Globus pallidus (tissue), 1 donor: ENCODE results near the gene TAL1.
"Not testable (repeated sequence)": the region's sequence is repeated elsewhere in the genome, so short reads cannot be mapped to it uniquely, and the experiment has no call there.

Source experiments
- DNase-seq: peaks from one replicate; pipeline ENCODE4 v3.0.0-alpha.2; 2015; ENCODE audit warnings: low spot score

TAL1 gene

GRCh38 chr1:47232187-47232874 lies at the start of gene TAL1:
Gene TAL1 (minus strand): TSS chr1:47232225. CDS start chr1:47225888, 6,337 bp downstream.
- DNase-seq, result no peak

GRCh38 chr1:47280142-47280541 lies 48.1 kb upstream of the TAL1 start:
- no peak for DNase-seq

DNA sequence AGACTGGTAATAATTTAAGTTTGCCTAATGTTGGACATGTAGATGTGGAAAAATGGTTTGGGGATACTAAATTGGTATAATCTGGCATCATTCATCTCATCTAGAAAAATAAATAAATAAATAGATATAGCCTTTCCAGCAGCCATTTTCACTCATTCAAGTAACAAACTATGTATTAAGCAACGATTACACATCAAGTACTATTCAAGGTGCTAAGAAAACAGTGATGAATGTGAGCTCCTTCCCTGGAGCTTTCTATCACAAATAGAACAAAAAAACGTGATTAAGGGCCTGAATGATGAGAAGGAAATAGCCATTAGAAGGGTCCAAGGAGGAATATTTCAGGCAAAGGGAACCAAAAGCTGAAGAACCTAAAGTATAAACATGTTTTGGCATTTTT lies 44.8 kb upstream of the TAL1 start:
- no peak for DNase-seq

DNA sequence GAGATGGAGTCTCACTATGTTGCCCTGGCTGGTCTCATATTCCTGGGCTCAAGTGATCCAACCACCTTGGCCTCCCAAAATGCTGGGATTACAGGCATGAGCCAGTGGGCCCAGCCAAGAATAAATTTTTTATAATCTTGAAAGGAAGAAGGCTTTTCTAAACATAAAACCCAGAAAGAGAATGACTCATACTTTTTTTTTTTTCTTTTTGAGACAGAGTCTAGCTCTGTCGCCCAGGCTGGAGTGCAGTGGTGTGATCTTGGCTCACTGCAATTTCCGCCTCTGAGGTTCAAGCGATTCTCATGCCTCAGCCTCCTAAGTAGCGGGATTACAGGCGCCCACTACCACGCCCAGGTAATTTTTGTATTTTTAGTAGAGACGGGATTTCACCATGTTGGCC lies 43.8 kb upstream of the TAL1 start:
- DNase-seq, result not testable (repeated sequence)

DNA sequence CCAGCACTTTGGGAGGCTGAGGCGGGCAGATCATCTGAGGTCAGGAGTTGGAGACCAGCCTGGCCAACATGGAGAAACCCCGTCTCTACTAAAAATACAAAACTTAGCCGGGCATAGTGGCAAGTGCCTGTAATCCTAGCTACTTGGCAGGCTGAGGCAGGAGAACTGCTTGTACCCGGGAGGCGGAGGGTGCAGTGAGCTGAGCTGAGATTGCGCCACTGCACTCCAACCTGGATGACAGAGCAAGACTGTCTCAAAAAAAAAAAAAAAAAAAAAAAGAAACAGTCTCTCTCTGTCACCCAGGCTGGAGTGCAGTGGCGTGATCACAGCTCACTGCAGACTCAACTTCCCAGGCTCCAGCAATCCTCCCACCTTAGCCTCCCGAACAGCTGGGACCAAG lies 33.5 kb upstream of the TAL1 start:
- DNase-seq, result not testable (repeated sequence)

- DNase-seq, result peak; percentile 18
Measured at GRCh38 chr1:47262787-47263413, 30.9 kb upstream of the TAL1 start.

DNA sequence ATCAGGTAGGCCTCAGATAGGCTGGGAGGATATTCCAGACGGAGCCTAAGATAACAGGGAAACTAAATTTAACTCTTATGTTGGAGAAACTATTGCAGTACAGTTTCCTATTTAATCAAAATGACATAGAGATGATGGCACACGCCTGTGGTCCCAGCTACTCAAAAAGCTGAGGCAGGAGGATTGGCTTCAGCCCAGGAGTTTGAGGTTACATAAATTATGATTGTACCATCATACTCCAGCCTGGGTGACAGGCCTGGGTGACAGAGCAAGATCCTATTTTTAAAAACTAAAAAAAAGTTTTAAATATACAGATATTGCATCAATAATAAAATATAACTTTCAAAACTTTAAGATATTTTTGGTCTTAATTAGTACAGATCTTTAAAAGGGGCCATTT lies 25.2 kb upstream of the TAL1 start:
- DNase-seq, result no peak

DNA sequence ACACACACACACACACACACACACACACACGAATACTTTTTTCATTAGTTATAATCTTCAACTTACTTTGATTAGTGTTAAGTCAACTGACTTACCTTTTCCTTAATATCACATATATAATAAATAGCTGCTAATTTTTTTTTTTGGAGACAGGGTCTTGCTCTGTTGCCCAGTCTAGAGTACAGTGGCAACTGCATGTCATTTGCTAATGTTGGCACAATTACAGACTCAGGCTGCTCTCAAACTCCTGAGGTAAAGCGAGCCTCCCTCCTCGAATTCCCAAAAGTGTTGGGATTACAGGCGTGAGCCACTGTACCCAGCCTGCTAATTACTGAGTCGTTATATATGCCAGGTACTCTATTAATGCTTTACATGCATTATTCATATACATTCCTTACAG lies 20.8 kb upstream of the TAL1 start:
- DNase-seq, result no peak

DNA sequence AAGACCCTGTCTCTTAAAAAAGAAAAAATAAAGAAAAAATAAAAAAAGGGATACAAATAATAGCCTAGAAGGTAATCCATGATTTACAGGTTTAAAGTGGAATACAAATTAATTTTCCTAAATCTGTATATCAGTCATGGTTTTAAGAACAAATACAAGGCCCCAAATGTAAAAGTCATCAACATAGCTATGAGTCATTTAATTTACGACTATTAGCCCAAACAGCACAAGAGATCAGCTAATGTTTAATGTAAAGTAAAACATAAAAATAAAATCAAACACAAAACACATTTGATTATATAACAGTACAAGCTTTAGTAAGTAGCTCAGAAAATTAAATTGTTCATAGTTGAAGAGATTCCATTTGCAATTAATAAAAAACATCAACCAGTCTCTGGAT lies 20.3 kb upstream of the TAL1 start:
- no peak for DNase-seq

GRCh38 chr1:47249755-47250154 lies 17.7 kb upstream of the TAL1 start:
- DNase-seq, result no peak

DNA sequence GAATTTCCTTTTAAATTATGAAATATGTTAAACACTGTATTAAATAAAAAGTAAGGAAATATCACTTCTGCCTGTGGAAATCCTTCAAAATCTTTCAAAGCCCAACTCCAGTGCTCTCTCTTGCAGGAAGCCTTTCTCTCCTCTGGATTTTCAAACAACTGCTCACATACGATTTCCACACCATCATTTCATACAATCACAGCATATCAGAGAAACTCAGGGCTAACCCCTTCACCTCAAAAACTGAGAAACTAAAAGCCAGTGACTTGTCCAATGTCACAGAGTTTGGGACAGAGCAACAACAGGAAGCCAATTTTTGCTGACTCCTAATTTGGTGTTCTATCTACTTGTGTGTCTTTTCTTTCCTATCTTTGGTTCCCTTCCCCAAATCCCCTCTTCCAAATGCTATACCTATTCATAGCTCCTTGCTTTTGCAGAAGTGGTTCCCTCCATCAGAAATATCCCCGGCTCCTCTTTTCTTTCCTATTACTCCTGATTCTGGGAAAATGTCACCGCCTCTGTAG lies 12.4 kb upstream of the TAL1 start:
- DNase-seq, result no peak

DNA sequence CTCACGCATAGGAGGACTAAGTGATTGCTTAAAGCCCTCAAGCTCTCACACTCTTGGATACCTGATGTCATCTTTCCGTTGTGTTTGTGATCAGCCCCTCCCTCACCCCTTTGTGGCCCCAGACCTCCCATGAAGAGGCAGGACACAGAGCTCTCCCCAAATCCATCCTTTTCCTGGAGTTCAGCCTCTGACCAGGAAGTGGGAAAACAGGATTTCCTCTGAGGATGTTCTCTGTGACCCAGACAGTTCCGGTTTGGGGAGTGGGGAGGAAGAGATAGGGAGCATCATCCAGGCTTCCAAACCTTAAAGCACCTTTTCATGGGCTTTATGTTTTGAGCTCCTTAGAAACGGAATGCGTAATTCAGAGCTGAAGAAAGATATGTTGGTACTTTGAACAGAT lies 11.9 kb upstream of the TAL1 start:
- DNase-seq, result no peak

DNA sequence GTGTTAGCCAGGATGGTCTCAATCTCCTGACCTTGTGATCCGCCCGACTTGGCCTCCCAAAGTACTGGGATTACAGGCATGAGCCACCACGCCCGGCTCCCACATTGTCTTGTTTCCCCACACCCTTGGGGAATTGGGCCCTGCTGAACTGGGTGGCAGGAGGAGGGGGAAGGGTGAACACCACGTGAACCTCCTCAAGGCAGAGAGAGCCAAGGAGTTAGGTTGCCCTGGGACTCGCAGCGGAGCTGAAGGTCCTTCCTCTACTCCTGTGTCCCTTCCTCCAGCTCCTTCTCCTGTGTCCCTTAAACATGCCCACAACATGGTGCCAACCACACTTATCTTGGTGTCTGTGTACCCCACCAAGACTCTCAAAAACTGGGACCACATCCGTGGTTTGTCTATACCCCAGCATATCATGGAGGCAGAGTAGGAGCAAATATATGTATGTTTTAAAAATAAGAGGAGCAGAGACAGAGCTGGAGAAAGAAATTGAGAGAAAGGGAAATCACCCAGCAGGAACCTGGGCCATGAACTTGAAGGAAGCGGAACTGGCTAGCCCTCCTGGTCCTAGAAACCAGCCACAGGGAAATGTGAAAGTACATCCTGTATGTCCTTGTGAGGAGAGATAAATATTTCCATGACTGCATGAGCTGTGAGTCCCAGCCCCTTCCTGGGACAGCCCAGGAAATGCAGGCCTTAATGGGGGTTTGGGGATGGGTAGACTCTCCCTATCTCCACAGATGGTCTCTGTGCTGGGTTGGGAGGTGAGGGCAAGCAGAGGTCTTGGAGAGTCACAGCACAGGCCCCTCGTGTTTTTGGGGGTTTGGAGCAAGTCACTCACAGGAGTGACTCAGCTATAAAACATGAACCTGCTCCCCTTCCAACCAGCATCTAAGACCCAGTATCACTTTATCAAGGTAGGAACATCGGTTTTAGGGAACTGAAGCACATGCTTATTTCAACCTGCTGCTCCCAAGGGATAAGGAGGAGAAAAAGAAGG lies 9.4 kb upstream of the TAL1 start:
- DNase-seq, result no peak

DNA sequence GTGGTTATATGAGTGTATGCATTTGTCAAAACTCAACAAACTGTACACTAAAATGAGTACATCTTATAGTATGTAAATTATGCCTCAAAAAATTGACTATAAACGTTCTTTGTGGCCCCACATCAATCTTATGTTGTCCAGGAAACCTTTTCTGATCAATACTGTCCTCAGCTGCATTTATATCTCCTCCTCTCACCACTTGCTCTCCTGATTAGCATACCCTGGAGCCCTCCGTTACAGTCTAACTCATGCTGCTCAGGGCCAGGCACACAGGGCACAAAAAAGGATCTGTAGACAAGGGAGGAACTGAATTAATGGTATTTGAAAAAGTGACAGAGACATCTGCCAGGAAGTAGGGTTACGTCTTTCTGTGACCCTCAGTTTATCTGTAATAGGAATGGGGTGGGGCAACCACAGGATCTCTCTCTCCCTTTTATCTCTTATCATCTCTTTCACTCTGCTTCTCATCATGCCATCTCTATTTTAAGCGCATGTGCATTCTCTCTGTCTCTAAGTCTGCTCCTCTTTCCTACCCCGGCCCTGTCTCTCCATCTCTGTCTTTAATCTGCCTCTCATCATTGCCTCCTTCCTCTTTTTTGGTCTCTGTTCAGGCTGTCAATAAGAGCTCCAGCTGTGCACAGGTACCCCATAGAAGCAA lies 7.0 kb upstream of the TAL1 start:
- no peak for DNase-seq

DNA sequence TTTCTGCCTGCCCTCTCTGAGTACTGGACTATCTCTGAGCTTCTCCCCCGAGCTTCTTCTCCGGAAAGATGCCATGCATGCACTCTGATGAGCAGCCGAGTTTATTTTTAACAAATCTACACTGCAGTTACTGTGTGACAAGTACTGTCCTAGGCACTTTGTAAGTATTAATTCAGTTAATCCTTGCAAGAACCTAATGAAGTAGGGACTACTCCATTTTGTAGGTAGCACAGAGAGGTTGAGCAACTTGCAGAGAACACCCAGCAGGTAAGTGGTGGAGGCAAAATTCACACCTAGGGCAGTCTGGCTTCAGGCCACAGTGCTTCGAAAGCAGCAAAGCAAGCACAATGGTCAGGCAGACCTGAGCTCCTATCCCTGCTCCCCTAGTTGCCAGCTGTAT lies 3.8 kb upstream of the TAL1 start:
- no peak for DNase-seq

GRCh38 chr1:47235241-47235681 lies 3.2 kb upstream of the TAL1 start:
- DNase-seq, result peak; percentile 63

GRCh38 chr1:47233186-47233585 lies 1.2 kb upstream of the TAL1 start:
- no peak for DNase-seq

DNA sequence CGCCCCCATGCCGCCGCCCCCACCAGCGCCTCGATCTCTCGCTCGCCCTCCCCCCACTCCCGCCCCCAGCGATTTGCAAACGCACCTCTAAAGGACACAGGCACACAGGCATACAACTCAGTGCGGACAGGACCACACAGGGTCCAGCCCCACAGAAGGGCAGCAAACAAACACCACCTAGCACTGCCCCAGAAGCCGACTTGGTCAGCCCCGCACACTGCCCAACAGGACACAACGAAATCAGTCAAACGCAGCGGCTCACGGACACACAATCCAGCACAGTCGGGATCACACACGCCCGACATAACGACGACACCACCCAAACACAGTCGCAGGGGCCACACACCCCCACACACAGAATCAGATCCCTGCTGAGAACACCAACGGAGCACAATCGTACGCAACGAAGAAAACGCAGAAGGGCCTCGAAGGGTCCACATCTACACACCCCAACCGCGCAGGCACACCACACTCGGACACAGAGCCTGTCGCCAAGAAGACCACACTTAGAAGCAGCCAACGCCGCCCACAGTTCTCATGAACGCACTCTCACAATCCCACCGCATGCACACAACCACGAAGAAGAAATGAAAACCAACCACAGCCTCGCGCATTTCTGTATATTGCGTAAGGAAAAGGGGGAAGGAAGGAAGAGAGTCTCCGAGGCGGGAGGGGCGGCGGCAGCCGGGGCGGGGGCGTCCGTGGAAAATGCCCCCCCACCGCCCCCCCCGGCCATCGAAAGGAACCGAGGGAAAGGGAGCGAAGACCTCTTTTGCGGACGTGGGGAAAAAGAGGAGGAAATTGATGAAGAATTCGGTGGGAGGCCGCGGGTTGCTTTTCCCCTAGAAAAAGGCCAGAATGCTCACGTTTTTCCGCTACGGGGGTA lies 481 bp downstream of the TAL1 start:
- peak; percentile 53 for DNase-seq

- DNase-seq, result no peak
Measured at GRCh38 chr1:47230692-47231300, 1.2 kb downstream of the TAL1 start.
